22Rv1 (cell line): Measurements from ENCODE around the gene ABCB8.
"Not testable (repeated sequence)": the region's sequence is repeated elsewhere in the genome, so short reads cannot be mapped to it uniquely, and the experiment has no call there.

Experiments
- ZFX ChIP-seq: fragments of 450-650 bp; IDR thresholded peaks from 2 replicates; pipeline ENCODE4 v1.6.1; 2017; ENCODE audit warnings: antibody characterized with exemption, borderline replicate concordance
- TF ChIP-seq, protein P1 (sequence below): fragments of 450-650 bp; IDR thresholded peaks from 2 replicates; pipeline ENCODE4 v1.5.1; 2017; ENCODE audit warnings: mild to moderate bottlenecking

DNA sequence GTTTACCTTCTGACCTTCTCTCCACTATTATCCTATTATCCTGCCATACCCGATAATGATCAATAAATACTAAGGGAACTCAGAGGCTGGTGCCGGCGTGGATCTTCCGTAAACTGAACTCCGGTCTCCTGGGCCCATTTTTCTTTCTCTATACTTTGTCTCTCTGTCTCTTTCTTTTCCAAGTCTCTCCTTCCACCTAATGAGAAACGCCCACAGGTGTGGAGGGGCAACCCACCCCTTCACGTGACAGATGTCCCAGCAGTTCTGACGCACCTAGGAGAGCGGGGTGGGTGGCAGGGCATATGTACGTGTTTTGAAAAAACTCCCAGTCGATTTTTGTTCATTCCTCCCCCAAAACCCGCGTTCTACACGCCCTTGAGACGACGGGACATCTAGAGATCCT lies 521 bp upstream of the ABCB8 start:
- TF ChIP-seq, protein P1, sequence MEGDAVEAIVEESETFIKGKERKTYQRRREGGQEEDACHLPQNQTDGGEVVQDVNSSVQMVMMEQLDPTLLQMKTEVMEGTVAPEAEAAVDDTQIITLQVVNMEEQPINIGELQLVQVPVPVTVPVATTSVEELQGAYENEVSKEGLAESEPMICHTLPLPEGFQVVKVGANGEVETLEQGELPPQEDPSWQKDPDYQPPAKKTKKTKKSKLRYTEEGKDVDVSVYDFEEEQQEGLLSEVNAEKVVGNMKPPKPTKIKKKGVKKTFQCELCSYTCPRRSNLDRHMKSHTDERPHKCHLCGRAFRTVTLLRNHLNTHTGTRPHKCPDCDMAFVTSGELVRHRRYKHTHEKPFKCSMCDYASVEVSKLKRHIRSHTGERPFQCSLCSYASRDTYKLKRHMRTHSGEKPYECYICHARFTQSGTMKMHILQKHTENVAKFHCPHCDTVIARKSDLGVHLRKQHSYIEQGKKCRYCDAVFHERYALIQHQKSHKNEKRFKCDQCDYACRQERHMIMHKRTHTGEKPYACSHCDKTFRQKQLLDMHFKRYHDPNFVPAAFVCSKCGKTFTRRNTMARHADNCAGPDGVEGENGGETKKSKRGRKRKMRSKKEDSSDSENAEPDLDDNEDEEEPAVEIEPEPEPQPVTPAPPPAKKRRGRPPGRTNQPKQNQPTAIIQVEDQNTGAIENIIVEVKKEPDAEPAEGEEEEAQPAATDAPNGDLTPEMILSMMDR: not testable (repeated sequence)
- not testable (repeated sequence) for TF ChIP-seq ZFX
